Activated gamma-delta T cell treated with anti-CD3 and anti-CD28 coated beads, Interleukin-2, amount 50 U/mL, for 16 hours (primary cell): ENCODE results near the gene MAGEB2.
"Not testable (repeated sequence)": the region's sequence is repeated elsewhere in the genome, so short reads cannot be mapped to it uniquely, and the experiment has no call there.

Experiments
- DNase-seq: peaks from one replicate; pipeline ENCODE4 v3.0.0-alpha.2; 2020; ENCODE audit warnings: low read depth

Gene MAGEB2

GRCh38 chrX:30215357-30215843 is at the start of gene MAGEB2:
TSS of gene MAGEB2 (plus strand) at chrX:30215563. CDS start at chrX:30218581, 3,018 bp downstream.
- no peak for DNase-seq

GRCh38 chrX:30170900-30171299 is 44.5 kb upstream of the MAGEB2 start:
- DNase-seq = no peak

GRCh38 chrX:30181353-30181752 is 34.0 kb upstream of the MAGEB2 start:
- DNase-seq = no peak

GRCh38 chrX:30183554-30183953 is 31.8 kb upstream of the MAGEB2 start:
- DNase-seq = no peak

- no peak for DNase-seq
Measured at GRCh38 chrX:30190426-30190825, 24.9 kb upstream of the MAGEB2 start.

GRCh38 chrX:30193910-30194309 is 21.5 kb upstream of the MAGEB2 start:
- DNase-seq = not testable (repeated sequence)

- DNase-seq = no peak
Measured at GRCh38 chrX:30196322-30196721, 19.0 kb upstream of the MAGEB2 start.

- DNase-seq = no peak
Measured at GRCh38 chrX:30212172-30212571, 3.2 kb upstream of the MAGEB2 start.

GRCh38 chrX:30217465-30217864 is 2.1 kb downstream of the MAGEB2 start:
- no peak for DNase-seq

- no peak for DNase-seq
Measured at GRCh38 chrX:30219372-30219771, 4.0 kb downstream of the MAGEB2 start.

- DNase-seq = no peak
Measured at GRCh38 chrX:30220661-30221060, 5.3 kb downstream of the MAGEB2 start.

GRCh38 chrX:30224536-30224935 is 9.2 kb downstream of the MAGEB2 start:
- no peak for DNase-seq

- DNase-seq = no peak
Measured at GRCh38 chrX:30228526-30228925, 13.2 kb downstream of the MAGEB2 start.

GRCh38 chrX:30230395-30230794 is 15.0 kb downstream of the MAGEB2 start, which contains the start of gene MAGEB3:
TSS of gene MAGEB3 (plus strand) at chrX:30230657. CDS start at chrX:30235925, 5,268 bp downstream.
- DNase-seq = no peak

GRCh38 chrX:30241724-30242415 is 26.5 kb downstream of the MAGEB2 start, which contains the start of gene MAGEB4:
TSS of gene MAGEB4 (plus strand) at chrX:30242000. CDS start at chrX:30242136, 136 bp downstream.
- no peak for DNase-seq

GRCh38 chrX:30246769-30247489 is 31.6 kb downstream of the MAGEB2 start, which contains the start of gene MAGEB1:
TSS of gene MAGEB1 (plus strand) at chrX:30247146. CDS start at chrX:30250494, 3,348 bp downstream.
- DNase-seq = no peak

- DNase-seq = no peak
Measured at GRCh38 chrX:30248854-30249253, 33.5 kb downstream of the MAGEB2 start.

- DNase-seq = no peak
Measured at GRCh38 chrX:30253257-30253656, 37.9 kb downstream of the MAGEB2 start.

GRCh38 chrX:30259927-30260326 is 44.6 kb downstream of the MAGEB2 start:
- DNase-seq = no peak

- DNase-seq = no peak
Measured at GRCh38 chrX:30261012-30261411, 45.6 kb downstream of the MAGEB2 start.

- DNase-seq = no peak
Measured at GRCh38 chrX:30262763-30263162, 47.4 kb downstream of the MAGEB2 start.
